Endodermal cell (in vitro differentiated cells): ENCODE results near the gene INPP4A. TPM values are rescaled to one million over a fixed set of nuclear protein-coding genes. Genes with fewer than 3 reads are reported as not detected.
A peak's percentile ranks its signal among the peaks of the same experiment; 100 is the strongest.

ENCODE experiments used
- DNase-seq: peaks from one replicate; pipeline ENCODE4 v3.0.0-alpha.2; 2017
- H3K27ac ChIP-seq: 2 replicates; pipeline ENCODE4 v1.5.1; 2013; ENCODE audit warnings: mild to moderate bottlenecking, low read depth, low read length, moderate library complexity
- H3K27me3 ChIP-seq: 2 replicates; pipeline ENCODE4 v1.6.1; 2013; ENCODE audit warnings: mild to moderate bottlenecking, low read length, moderate library complexity; ENCODE audit not compliant: insufficient read depth, control insufficient read depth, poor library complexity, severe bottlenecking
- H3K36me3 ChIP-seq: 2 replicates; pipeline ENCODE4 v1.7.0; 2013; ENCODE audit warnings: mild to moderate bottlenecking, low read length, moderate library complexity; ENCODE audit not compliant: control insufficient read depth, insufficient read depth
- H3K4me1 ChIP-seq: one replicate; pipeline ENCODE4 v1.7.0; 2013; ENCODE audit warnings: low read length; ENCODE audit not compliant: control insufficient read depth, insufficient read depth
- H3K4me3 ChIP-seq: 2 replicates; pipeline ENCODE4 v1.5.1; 2013; ENCODE audit warnings: mild to moderate bottlenecking, low read length, moderate library complexity
- H3K9ac ChIP-seq: 2 replicates; pipeline ENCODE4 v1.6.1; 2013; ENCODE audit warnings: mild to moderate bottlenecking, low read length, moderate library complexity; ENCODE audit not compliant: poor library complexity, severe bottlenecking; ENCODE audit errors: extremely low read depth
- H3K9me3 ChIP-seq: 2 replicates; pipeline ENCODE4 v1.6.1; 2013; ENCODE audit warnings: mild to moderate bottlenecking, low read length, moderate library complexity; ENCODE audit not compliant: control insufficient read depth
- H3K27ac Mint-ChIP-seq: 2 replicates; pipeline ENCODE4 v1.8.0; 2020; ENCODE audit warnings: mixed read lengths
- H3K27me3 Mint-ChIP-seq: 2 replicates; pipeline ENCODE4 v1.8.0; 2021; ENCODE audit warnings: mild to moderate bottlenecking, mixed read lengths; ENCODE audit not compliant: insufficient read depth
- H3K36me3 Mint-ChIP-seq: 2 replicates; pipeline ENCODE4 v1.8.0; 2020; ENCODE audit warnings: low read depth, mixed read lengths
- H3K4me1 Mint-ChIP-seq: 2 replicates; pipeline ENCODE4 v1.8.0; 2020; ENCODE audit warnings: mixed read lengths
- H3K4me3 Mint-ChIP-seq: 2 replicates; pipeline ENCODE4 v1.8.0; 2020; ENCODE audit warnings: mild to moderate bottlenecking, moderate library complexity, mixed read lengths
- H3K9me3 Mint-ChIP-seq: 2 replicates; pipeline ENCODE4 v1.8.0; 2020; ENCODE audit warnings: mild to moderate bottlenecking, mixed read lengths
- CTCF ChIP-seq: fragments of 200-600 bp; sonication (generic); conservative IDR thresholded peaks from 2 replicates; pipeline ENCODE4 v1.5.0; 2021; ENCODE audit warnings: antibody characterized with exemption, mild to moderate bottlenecking
- WGBS, 2 experiments: methylation state at CpG; one replicate each; pipeline versions ENCODE4 v1.1.5 to v1.1.7; 2013; ENCODE audit warnings: missing lambda C conversion rate in 2 of 2, mixed read lengths in 1 of 2; ENCODE audit not compliant: insufficient coverage in 1 of 2, insufficient read length in 1 of 2; 5-methylcytosine and 5-hydroxymethylcytosine counted together
- total RNA-seq, 2 donors: library from RNA; stranded (reverse); fragmentation: NEBNext Ultra II Directional in 1 of 2; extraction: Animal tissue kit (Norgen Biotek cat#: 25700) in 1 of 2; gene quantifications; 2 replicates in 1 of 2; 3 replicates in 1 of 2; pipeline ENCODE4 v1.2.1, GENCODE V29; 2021

The INPP4A gene
- total RNA-seq, 2 donors from 2014 or later = 84.9 to 94.2 TPM

- H3K9me3 Mint-ChIP-seq = no peaks in the 10 kb centered on the region
- H3K27me3 Mint-ChIP-seq = no peaks in the 10 kb centered on the region
- TF ChIP-seq CTCF = no peak
- Histone ChIP-seq H3K9ac (no peak overlapping the region), H3K9me3 (no peaks in the 10 kb centered on the region), H3K36me3 (peaks cover 24% of the 10 kb centered on the region), H3K27ac (no peak overlapping the region), H3K27me3 (no peaks in the 10 kb centered on the region), H3K4me3 (no peak overlapping the region), H3K4me1 (peaks cover 9% of the 10 kb centered on the region)
- H3K4me3 Mint-ChIP-seq = no peak overlapping the region
- DNase-seq = no peak
- H3K27ac Mint-ChIP-seq = no peak overlapping the region
- H3K36me3 Mint-ChIP-seq = peaks cover 12% of the 10 kb centered on the region
- 85 to 100% methylated on average over 1 to 2 of the region's 2 CpGs for WGBS, 2 experiments
- peaks cover 65% of the 10 kb centered on the region for H3K4me1 Mint-ChIP-seq
These were observed 42.6 kb downstream of the INPP4A start for GRCh38 chr2:98487101-98487805.

GRCh38 chr2:98487806-98488189 lies 43.1 kb downstream of the INPP4A start:
- TF ChIP-seq CTCF = peak; percentile 77
- WGBS, 2 experiments = 68 to 88% methylated on average over 1 to 3 of the region's 3 CpGs
- H3K27ac Mint-ChIP-seq = no peak overlapping the region
- Histone ChIP-seq H3K36me3 (peaks cover 27% of the 10 kb centered on the region), H3K4me1 (peaks cover 15% of the 10 kb centered on the region), H3K27ac (no peak overlapping the region), H3K9ac (no peak overlapping the region), H3K27me3 (no peaks in the 10 kb centered on the region), H3K9me3 (no peaks in the 10 kb centered on the region), H3K4me3 (no peak overlapping the region)
- peaks cover 18% of the 10 kb centered on the region for H3K36me3 Mint-ChIP-seq
- no peaks in the 10 kb centered on the region for H3K9me3 Mint-ChIP-seq
- H3K27me3 Mint-ChIP-seq = no peaks in the 10 kb centered on the region
- H3K4me1 Mint-ChIP-seq = peaks cover 65% of the 10 kb centered on the region
- no peak for DNase-seq
- no peak overlapping the region for H3K4me3 Mint-ChIP-seq

- DNase-seq = no peak
- H3K9me3 ChIP-seq = no peaks in the 10 kb centered on the region
- Mint-ChIP-seq H3K27ac (no peak overlapping the region), H3K27me3 (no peaks in the 10 kb centered on the region), H3K36me3 (peaks cover 18% of the 10 kb centered on the region), H3K4me3 (no peak overlapping the region), H3K4me1 (peaks cover 62% of the 10 kb centered on the region), H3K9me3 (no peaks in the 10 kb centered on the region)
- 92 to 94% methylated on average over 4 of the region's 4 CpGs for WGBS, 2 experiments
- H3K27ac ChIP-seq = no peak overlapping the region
- H3K9ac ChIP-seq = no peak overlapping the region
- H3K4me1 ChIP-seq = peaks cover 15% of the 10 kb centered on the region
- H3K4me3 ChIP-seq = no peak overlapping the region
- H3K36me3 ChIP-seq = peaks cover 30% of the 10 kb centered on the region
- no peaks in the 10 kb centered on the region for H3K27me3 ChIP-seq
- TF ChIP-seq CTCF = no peak
These were observed 43.6 kb downstream of the INPP4A start for GRCh38 chr2:98488252-98488651.
